Hematopoietic multipotent progenitor cell treated with erythropoietin and hydrocortisone succinate and interleukin-3 and kit ligand, for 15 days (in vitro differentiated cells): ENCODE data around the gene TTYH3.

Source experiments
- DNase-seq: peaks from one replicate; pipeline ENCODE4 v3.0.0-alpha.2; 2015; ENCODE audit warnings: low spot score

TTYH3 gene

GRCh38 chr7:2616387-2617324, 15.1 kb upstream of the TTYH3 start:
- no peak for DNase-seq

GRCh38 chr7:2617325-2617905, 14.4 kb upstream of the TTYH3 start:
- DNase-seq: no peak

- DNase-seq: no peak
These were observed 12.7 kb upstream of the TTYH3 start for GRCh38 chr7:2619116-2619515.

- DNase-seq: no peak
These were observed 10.5 kb upstream of the TTYH3 start for GRCh38 chr7:2621061-2621828.

GRCh38 chr7:2621948-2622640, 9.7 kb upstream of the TTYH3 start:
- no peak for DNase-seq

GRCh38 chr7:2622869-2623697, 8.7 kb upstream of the TTYH3 start:
- no peak for DNase-seq

- DNase-seq: no peak
These were observed 8.1 kb upstream of the TTYH3 start for GRCh38 chr7:2623698-2624014.

- no peak for DNase-seq
These were observed 7.4 kb upstream of the TTYH3 start for GRCh38 chr7:2624293-2624886.

GRCh38 chr7:2626498-2627117, 5.2 kb upstream of the TTYH3 start:
- DNase-seq: no peak

GRCh38 chr7:2627258-2628129, 4.3 kb upstream of the TTYH3 start:
- no peak for DNase-seq

GRCh38 chr7:2628130-2628482, 3.7 kb upstream of the TTYH3 start:
- no peak for DNase-seq

- no peak for DNase-seq
These were observed 2.9 kb upstream of the TTYH3 start for GRCh38 chr7:2628891-2629290.

GRCh38 chr7:2629746-2630681, 1.8 kb upstream of the TTYH3 start:
- no peak for DNase-seq

GRCh38 chr7:2632733-2633537, 1.1 kb downstream of the TTYH3 start:
- no peak for DNase-seq

GRCh38 chr7:2633538-2634266, 1.9 kb downstream of the TTYH3 start:
- no peak for DNase-seq

GRCh38 chr7:2634267-2635145, 2.7 kb downstream of the TTYH3 start:
- DNase-seq: no peak
